GM18511 (cell line): ENCODE results near the gene PKMYT1.
"Not testable (repeated sequence)": the region's sequence is repeated elsewhere in the genome, so short reads cannot be mapped to it uniquely, and the experiment has no call there.

Experiments used
- ATAC-seq: cut with Tn5 transposase; IDR thresholded peaks from one replicate; pipeline ENCODE4 v1.9.1; 2021; ENCODE audit warnings: mild to moderate bottlenecking, moderate library complexity; ENCODE audit not compliant: unreplicated experiment

PKMYT1 gene

GRCh38 chr16:2936436-2937011, 43.7 kb downstream of the PKMYT1 start:
- ATAC-seq = no peak

GRCh38 chr16:2934450-2934849, 45.8 kb downstream of the PKMYT1 start:
- ATAC-seq = no peak

DNA sequence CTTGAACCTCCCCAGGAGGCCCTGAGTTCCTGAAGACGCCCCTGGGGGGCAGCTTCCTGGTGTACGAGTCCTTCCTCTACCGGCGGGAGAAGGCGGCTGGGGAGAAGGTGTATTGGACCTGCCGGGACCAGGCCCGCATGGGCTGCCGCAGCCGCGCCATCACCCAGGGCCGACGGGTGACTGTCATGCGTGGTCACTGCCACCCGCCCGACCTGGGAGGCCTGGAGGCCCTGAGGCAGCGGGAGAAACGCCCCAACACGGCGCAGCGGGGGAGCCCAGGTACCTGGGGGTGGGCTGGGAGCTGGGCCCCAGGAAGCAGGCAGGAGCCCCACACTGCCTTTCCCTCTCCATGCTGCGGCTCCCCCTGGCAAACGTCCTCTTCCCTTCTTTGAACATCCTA, 46.5 kb downstream of the PKMYT1 start:
- no peak for ATAC-seq

DNA sequence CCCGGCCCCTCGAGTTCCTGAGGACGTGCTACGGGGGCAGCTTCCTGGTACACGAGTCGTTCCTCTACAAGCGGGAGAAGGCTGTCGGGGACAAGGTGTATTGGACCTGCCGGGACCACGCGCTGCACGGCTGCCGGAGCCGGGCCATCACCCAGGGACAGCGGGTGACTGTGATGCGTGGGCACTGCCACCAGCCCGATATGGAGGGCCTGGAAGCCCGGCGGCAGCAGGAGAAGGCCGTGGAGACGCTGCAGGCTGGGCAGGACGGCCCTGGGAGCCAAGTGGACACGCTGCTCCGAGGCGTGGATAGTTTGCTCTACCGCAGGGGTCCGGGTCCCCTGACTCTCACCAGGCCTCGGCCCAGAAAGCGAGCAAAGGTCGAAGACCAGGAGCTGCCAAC, 47.1 kb downstream of the PKMYT1 start:
- ATAC-seq = no peak

- not testable (repeated sequence) for ATAC-seq
Measured at GRCh38 chr16:2931231-2931914, 48.9 kb downstream of the PKMYT1 start.

- ATAC-seq = no peak
Measured at GRCh38 chr16:2930236-2930635, 50.0 kb downstream of the PKMYT1 start.

GRCh38 chr16:2929693-2930092, 50.6 kb downstream of the PKMYT1 start:
- ATAC-seq = no peak

DNA sequence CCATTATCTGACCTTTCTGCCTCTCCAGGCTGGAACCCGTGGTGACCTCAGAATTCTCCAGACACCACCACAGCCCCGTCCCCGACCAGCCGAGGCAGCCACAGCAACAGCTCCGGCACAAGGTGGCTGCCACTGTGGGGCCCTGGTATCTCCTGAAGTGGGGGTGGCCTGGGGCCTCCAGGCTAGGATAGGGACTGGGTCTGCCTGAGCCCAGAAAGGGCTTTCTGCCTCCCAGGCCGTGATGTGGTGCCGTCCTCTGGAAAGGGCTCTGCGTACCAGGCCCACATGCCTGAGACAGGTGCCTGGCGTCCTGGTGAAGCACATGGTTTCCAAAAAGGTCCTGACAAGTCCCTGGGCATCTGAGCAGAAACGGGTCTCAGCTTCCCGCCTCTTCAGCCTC, 51.5 kb downstream of the PKMYT1 start:
- no peak for ATAC-seq

GRCh38 chr16:2928151-2928550, 52.1 kb downstream of the PKMYT1 start:
- ATAC-seq = not testable (repeated sequence)

DNA sequence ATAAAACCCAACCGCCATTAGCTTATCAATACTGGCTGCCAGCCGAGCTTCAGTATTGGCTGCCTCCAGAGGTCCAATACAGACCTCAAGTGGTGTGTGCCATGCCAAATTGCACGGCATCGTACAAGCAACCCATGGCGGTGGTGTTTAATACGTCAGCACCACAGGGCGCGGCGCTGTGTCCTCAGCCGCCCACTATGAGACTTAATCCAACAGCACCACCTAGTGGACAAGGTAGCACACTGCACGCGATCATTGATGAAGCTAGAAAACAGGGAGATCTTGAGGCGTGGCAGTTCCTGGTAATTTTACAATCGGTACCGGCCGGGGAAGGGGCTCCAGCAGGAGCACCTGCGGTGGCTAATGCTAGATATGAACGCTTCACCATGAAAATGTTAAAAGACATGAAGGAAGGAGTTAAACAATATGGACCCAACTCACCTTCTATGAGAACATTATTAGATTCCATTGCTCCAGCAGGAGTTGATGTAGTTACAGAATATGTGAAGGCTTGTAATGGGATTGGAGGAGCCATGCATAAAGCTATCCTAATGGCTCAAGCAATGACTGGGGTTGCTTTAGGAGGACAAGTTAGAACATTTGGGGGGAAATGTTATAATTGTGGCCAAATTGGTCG, 53.1 kb downstream of the PKMYT1 start:
- no peak for ATAC-seq

DNA sequence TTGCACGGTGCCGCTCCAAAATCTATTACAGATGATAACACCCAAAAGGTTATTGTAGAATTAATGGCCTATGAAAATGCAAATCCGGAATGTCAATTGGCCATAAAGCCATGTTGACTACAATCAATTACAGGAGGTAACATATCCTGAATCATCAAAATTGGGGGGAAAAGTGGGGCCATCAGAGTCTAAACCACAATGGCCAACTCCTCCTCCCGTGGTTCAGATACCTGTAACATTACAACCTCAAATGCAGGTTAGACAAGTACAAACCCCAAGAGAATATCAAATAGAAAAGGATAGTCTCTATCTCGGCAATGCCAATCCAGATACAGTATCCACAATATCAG, 53.6 kb downstream of the PKMYT1 start:
- no peak for ATAC-seq

DNA sequence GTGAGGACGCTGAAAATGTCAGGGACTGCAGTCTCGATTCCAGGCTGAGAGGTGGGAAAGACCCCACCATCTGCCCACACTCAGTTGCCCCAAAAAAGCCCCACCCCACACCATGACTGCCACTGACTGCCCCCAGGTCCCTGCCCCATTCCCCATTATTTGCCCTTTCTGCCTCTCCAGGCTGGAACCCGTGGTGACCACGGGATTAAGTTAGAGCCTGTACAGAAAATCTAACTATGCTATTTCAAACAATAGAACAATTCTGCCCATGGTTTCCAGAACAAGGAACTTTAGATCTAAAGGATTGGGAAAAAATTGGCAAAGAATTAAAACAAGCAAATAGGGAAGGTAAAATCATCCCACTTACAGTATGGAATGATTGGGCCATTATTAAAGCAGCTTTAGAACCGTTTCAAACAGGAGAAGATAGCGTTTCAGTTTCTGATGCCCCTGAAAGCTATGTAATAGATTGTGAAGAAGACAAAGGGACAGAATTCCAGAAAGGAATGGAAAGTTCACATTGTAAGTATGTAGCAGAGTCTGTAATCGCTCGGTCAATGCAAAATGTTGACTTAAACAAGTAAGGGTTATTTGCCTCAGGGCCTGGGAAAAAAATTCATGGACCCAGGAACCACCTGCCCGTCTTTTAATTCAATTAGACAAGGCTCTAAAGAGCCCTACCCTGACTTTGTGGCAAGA, 54.1 kb downstream of the PKMYT1 start:
- ATAC-seq = no peak

DNA sequence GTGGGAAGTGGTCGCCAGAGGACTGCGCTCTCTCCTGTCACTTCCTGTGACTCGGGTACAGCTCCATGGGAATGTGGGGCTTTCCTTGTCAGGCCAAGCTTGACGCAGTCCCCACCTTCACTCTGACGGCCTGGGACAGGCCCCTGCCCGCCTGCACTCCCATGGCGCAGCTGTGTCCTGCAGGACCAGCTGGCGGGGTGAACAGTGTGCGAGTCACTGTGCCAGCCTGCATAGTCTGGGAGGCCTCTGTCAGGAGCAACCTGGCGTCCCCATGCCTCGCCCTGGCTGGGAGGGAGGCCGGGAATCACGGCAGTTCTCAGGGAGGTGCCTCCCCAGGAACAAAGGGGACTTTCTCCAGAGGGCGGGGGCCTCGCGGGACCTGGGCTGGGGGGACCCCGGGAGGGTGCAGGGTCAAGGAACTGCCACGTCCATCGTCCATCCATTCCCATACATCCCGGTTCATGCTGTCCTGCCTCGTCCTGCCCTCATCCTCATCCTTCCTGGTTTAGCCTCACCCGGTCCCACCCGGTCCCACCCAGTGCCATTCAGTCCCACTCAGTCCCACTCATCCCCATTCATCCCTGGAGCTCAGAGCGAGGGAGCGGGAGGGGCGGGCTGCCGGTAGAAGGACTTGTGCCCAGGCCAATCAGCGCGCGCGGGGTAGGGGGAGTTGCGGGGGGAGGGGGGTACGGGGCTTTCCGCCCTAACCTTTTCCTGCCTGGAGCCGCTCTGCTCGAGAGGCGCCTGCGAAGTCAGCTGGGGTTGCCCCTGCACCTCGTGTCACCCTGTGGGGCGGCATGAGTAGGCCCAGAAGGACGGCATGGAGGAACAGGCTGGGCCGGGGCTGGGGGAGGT, 55.1 kb downstream of the PKMYT1 start:
- ATAC-seq = no peak

DNA sequence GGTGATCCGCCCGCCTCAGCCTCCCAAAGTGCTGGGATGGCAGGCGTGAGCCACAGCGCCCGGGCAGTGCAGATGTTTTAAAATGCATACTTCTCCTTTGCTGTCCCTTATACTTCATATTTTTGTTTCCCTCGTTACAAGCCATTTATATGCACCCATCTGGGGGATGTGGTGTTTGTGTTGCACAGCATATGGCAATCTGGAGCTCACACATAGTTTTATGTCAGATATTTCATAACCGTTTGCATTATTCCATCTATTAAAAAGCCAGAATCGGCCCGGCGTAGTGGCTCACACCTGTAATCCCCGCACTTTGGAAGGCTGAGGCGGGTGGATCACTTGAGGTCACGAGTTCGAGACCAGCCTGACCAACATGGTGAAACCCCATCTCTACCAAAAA, 56.8 kb downstream of the PKMYT1 start:
- no peak for ATAC-seq
